HepG2 (cell line): ENCODE data around the gene SNHG17. TPM values are rescaled to one million over a fixed set of nuclear protein-coding genes. Genes with fewer than 3 reads are reported as not detected.
A peak's percentile ranks its signal among the peaks of the same experiment; 100 is the strongest.

Source experiments
- ATAC-seq: fragments of 200-7000 bp; cut with Tn5 transposase; 3 replicates; pipeline ENCODE4 v1.9.1; 2020; ENCODE audit warnings: mild to moderate bottlenecking, moderate library complexity
- BruUV-seq: library from RNA; stranded (reverse); fragments of 400-500 nt; replicated peaks from 2 replicates; lab custom pipeline; 2021; lab: Mats Ljungman, UMichigan
- CTCF ChIA-PET: fragments of 300-600 bp; formaldehyde crosslinking; extraction: SDS; loops from one replicate; lab custom pipeline; 2021; ENCODE audit warnings: low total read pairs, inconsistent platforms, low intra/inter-chr PET ratio; lab: Yijun Ruan, JAX
- POLR2A ChIA-PET: fragments of 350-600 bp; sonication (Branson Sonifier 250); formaldehyde crosslinking; loops from one replicate; lab custom pipeline; 2020; ENCODE audit warnings: antibody characterized with exemption, inconsistent platforms; lab: Yijun Ruan, JAX
- DNase-seq: peaks from one replicate; pipeline ENCODE4 v3.0.0-alpha.2; 2015; ENCODE audit warnings: low spot score
- FAIRE-seq: peaks from 3 replicates; lab custom pipeline; 2011; peaks lifted over from hg19 to GRCh38; lab: Jason Lieb, UNC
- H2AFZ ChIP-seq: one replicate; pipeline ENCODE4 v1.6.1; 2011; ENCODE audit warnings: low read length, inconsistent platforms
- H3K27ac ChIP-seq: fragments of 300-600 bp; 3 replicates; pipeline ENCODE4 v1.8.0; 2011; ENCODE audit warnings: mixed run types, mild to moderate bottlenecking, mixed read lengths, low read length, inconsistent platforms; ENCODE audit not compliant: insufficient read depth; ENCODE audit errors: extremely low read length
- H3K27me3 ChIP-seq, 2 experiments: fragments of 200-600 bp in 1 of 2; 2 replicates in 1 of 2; 3 replicates in 1 of 2; pipeline versions ENCODE4 v1.6.0 to v1.8.0; 2011; ENCODE audit warnings: low read length in 2 of 2, mild to moderate bottlenecking in 2 of 2, moderate library complexity in 2 of 2, inconsistent platforms in 1 of 2; ENCODE audit not compliant: insufficient read depth in 2 of 2, control insufficient read depth in 1 of 2
- H3K36me3 ChIP-seq, 2 experiments: fragments of 200-600 bp in 1 of 2; replicated peaks in 1 of 2; 2 replicates in 1 of 2; 3 replicates in 1 of 2; pipeline versions ENCODE4 v1.5.1 to v1.8.0; 2011; ENCODE audit warnings: low read length in 2 of 2, inconsistent platforms in 1 of 2; ENCODE audit not compliant: insufficient read depth in 2 of 2, control insufficient read depth in 1 of 2
- H3K4me1 ChIP-seq: 2 replicates; pipeline ENCODE4 v1.5.1; 2012; ENCODE audit warnings: low read length, inconsistent platforms; ENCODE audit not compliant: insufficient read depth
- H3K4me2 ChIP-seq: 2 replicates; pipeline ENCODE4 v1.6.0; 2011; ENCODE audit warnings: low read depth, low read length, inconsistent platforms
- H3K4me3 ChIP-seq, 3 experiments: fragments of 200-600 bp in 1 of 3; sonication (generic), shearing (Covaris generic) in 1 of 3; replicated peaks in 1 of 3; 2 replicates each; pipeline ENCODE4 v1.5.1; 2011 to 2016; ENCODE audit warnings: low read length in 3 of 3, inconsistent platforms in 2 of 3, low read depth in 2 of 3, mild to moderate bottlenecking in 2 of 3, control low read depth in 1 of 3, mixed read lengths in 1 of 3; ENCODE audit not compliant: insufficient read depth in 1 of 3
- H3K79me2 ChIP-seq: one replicate; pipeline ENCODE4 v1.6.1; 2011; ENCODE audit warnings: low read length, inconsistent platforms; ENCODE audit not compliant: insufficient read depth
- H3K9ac ChIP-seq: 2 replicates; pipeline ENCODE4 v1.6.0; 2011; ENCODE audit warnings: mild to moderate bottlenecking, low read depth, low read length, inconsistent platforms; ENCODE audit not compliant: insufficient read depth
- H3K9me3 ChIP-seq: 2 replicates; pipeline ENCODE4 v1.5.1; 2012; ENCODE audit warnings: mild to moderate bottlenecking, low read length
- H4K20me1 ChIP-seq: 2 replicates; pipeline ENCODE4 v1.6.0; 2011; ENCODE audit warnings: inconsistent platforms, mild to moderate bottlenecking, low read length, moderate library complexity; ENCODE audit not compliant: insufficient read depth
- AHDC1 ChIP-seq: sonication (generic); formaldehyde crosslinking; IDR thresholded peaks from 2 replicates; pipeline ENCODE4 v1.5.1; 2020; ENCODE audit warnings: mild to moderate bottlenecking, missing genetic modification reagents, borderline replicate concordance
- RBFOX2 ChIP-seq: fragments of 200-400 bp; formaldehyde crosslinking; IDR thresholded peaks from 2 replicates; pipeline ENCODE4 v1.6.1; 2017; ENCODE audit warnings: low read depth, mild to moderate bottlenecking, low read length
- SNRNP70 ChIP-seq: fragments of 200-400 bp; formaldehyde crosslinking; IDR thresholded peaks from 2 replicates; pipeline ENCODE4 v1.6.1; 2017; ENCODE audit warnings: mild to moderate bottlenecking, low read depth, low read length, moderate library complexity
- XRCC5 ChIP-seq: fragments of 200-400 bp; formaldehyde crosslinking; optimal IDR thresholded peaks from 2 replicates; pipeline ENCODE3; 2017; ENCODE audit warnings: mild to moderate bottlenecking, low read length
- ZNF263 ChIP-seq: sonication (generic); formaldehyde crosslinking; IDR thresholded peaks from 2 replicates; pipeline ENCODE4 v1.4.0; 2020; ENCODE audit warnings: missing genetic modification reagents
- ZNF710 ChIP-seq: sonication (generic); formaldehyde crosslinking; IDR thresholded peaks from 2 replicates; pipeline ENCODE4 v1.5.0; 2020; ENCODE audit warnings: mild to moderate bottlenecking, missing genetic modification reagents, borderline replicate concordance
- ZNF747 ChIP-seq: sonication (generic); formaldehyde crosslinking; IDR thresholded peaks from 2 replicates; pipeline ENCODE4 v1.8.1; 2023; ENCODE audit warnings: missing genetic modification reagents, mild to moderate bottlenecking, borderline replicate concordance
- WGBS: methylation state at CpG from one replicate; pipeline ENCODE4 v1.1.6; 2017; ENCODE audit warnings: low lambda C conversion rate; 5-methylcytosine and 5-hydroxymethylcytosine counted together
- in situ Hi-C: cut with HindIII; loops from 2 replicates; pipeline ENCODE4 v1.10.0; 2017; ENCODE audit warnings: low pct_unique_long_range_greater_than_20kb; ENCODE audit not compliant: extremely low pct_ligation_motif_present
- intact Hi-C: fragments of 100-400 bp; cut with micrococcal nuclease; formaldehyde crosslinking; loops from one replicate; pipeline ENCODE4 v1.10.0; 2022; ENCODE audit not compliant: unreplicated experiment
- polyA plus RNA-seq, 8 experiments: library from polyadenylated mRNA; depleted of rRNA in 3 of 8; stranded (reverse) in 7 of 8; unstranded in 1 of 8; fragments of >200 nt; fragmentation: Illumina TruSeq in 4 of 8; extraction: Trizol in 4 of 8; gene quantifications; 2 replicates each; pipeline versions ENCODE4 v1.2.1 to v1.2.3, GENCODE V29; 2011 to 2016; ENCODE audit warnings: low read depth in 4 of 8, missing spikeins in 1 of 8, mixed read lengths in 1 of 8; ENCODE audit not compliant: insufficient read depth in 1 of 8
- total RNA-seq, 5 experiments: library from RNA; depleted of rRNA; stranded (reverse); fragments of >200 nt; fragmentation: Illumina TruSeq; extraction: Trizol; gene quantifications; 2 replicates each; pipeline ENCODE4 v1.2.3, GENCODE V29; 2016; ENCODE audit warnings: low read depth in 1 of 5

The SNHG17 gene
- total and polyA plus RNA-seq, 2 of the 13 experiments (the other 11 are each of a cell fraction or from before 2014, with no cell fraction given) = 26.2 to 41.2 TPM

- no TSS peak for BruUV-seq
- TF ChIP-seq XRCC5 = no peak
- peak; percentile 49 for TF ChIP-seq RBFOX2
- Histone ChIP-seq H4K20me1 (peaks cover 77% of the 10 kb centered on the region), H3K4me2 (no peak overlapping the region), H3K4me3 (no peak overlapping the region), H3K9me3 (no peaks in the 10 kb centered on the region), H3K27ac (no peak overlapping the region), H3K4me1 (peaks cover 35% of the 10 kb centered on the region), H3K27me3 (no peaks in the 10 kb centered on the region), H2AFZ (no peak overlapping the region), H3K9ac (no peak overlapping the region), H3K79me2 (peaks cover 76% of the 10 kb centered on the region), H3K36me3 (peaks cover 81 to 96% of the 10 kb centered on the region in 2 experiments)
- WGBS = 94% methylated on average over 5 of the region's 5 CpGs
- ChIA-PET POLR2A (interaction anchor here (2.1 to 5.2 kb wide), 2 partner anchors 6 to 19 kb away, joined by 5 to 48 read pairs; partner anchors contain the start of gene SNHG17), CTCF (no interaction called here)
- intact Hi-C loops = no loop called here
- DNase-seq (no peak), FAIRE-seq (no peak), ATAC-seq (no peak)
- in situ Hi-C loops = loop anchor here (25.0 kb wide), 1 partner anchor 310 kb away; the partner anchor contains the start of gene ACTR5
These were observed 7.5 kb downstream of the SNHG17 start for GRCh38 chr20:38427655-38428023.

- peak; percentile 13; the same call in 2 of the 3 replicates for ATAC-seq
- ChIA-PET POLR2A (interaction anchor here (0.8 to 5.2 kb wide), 5 partner anchors 8 to 22 kb away, joined by 3 to 48 read pairs (median 3); partner anchors contain the start of gene SNHG17), CTCF (no interaction called here)
- no peaks in the 10 kb centered on the region for H3K27me3 ChIP-seq
- peaks cover 77% of the 10 kb centered on the region for H4K20me1 ChIP-seq
- intact Hi-C loops = no loop called here
- H3K4me3 ChIP-seq = no peak overlapping the region
- H3K79me2 ChIP-seq = peaks cover 65% of the 10 kb centered on the region
- FAIRE-seq = no peak
- in situ Hi-C loops = loop anchor here (25.0 kb wide), 1 partner anchor 311 kb away; the partner anchor contains the start of gene ACTR5
- no peak overlapping the region for H2AFZ ChIP-seq
- H3K9ac ChIP-seq = no peak overlapping the region
- no peak overlapping the region for H3K4me2 ChIP-seq
- H3K4me1 ChIP-seq = peaks cover 21% of the 10 kb centered on the region
- H3K36me3 ChIP-seq = peaks cover 82 to 96% of the 10 kb centered on the region in 2 experiments
- 90% methylated on average over 15 of the region's 15 CpGs for WGBS
- no peak overlapping the region for H3K27ac ChIP-seq
- DNase-seq = peak; percentile 40
- BruUV-seq = no TSS peak
- H3K9me3 ChIP-seq = no peaks in the 10 kb centered on the region
- no peak for TF ChIP-seq AHDC1 (CRISPR knock-in tag)
- TF ChIP-seq ZNF710 (CRISPR knock-in tag) = no peak
- no peak for TF ChIP-seq SNRNP70
- TF ChIP-seq ZNF263 (CRISPR knock-in tag) = 0 out of 2 replicates have a peak, but pooled peaks have one; percentile 19
- TF ChIP-seq ZNF747 = no peak
These were observed 8.9 kb downstream of the SNHG17 start for GRCh38 chr20:38426006-38426897.
